Transverse colon (tissue), 4 donors: ENCODE results near the gene GSK3A. TPM values are rescaled to one million over a fixed set of nuclear protein-coding genes. Genes with fewer than 3 reads are reported as not detected.
A peak's percentile ranks its signal among the peaks of the same experiment; 100 is the strongest.

ENCODE experiments used
- DNase-seq: peaks from one replicate; pipeline ENCODE4 v3.0.0-alpha.2; 2019
- H3K27ac ChIP-seq, 4 donors: fragments of 200-600 bp; sonication (generic); 2 replicates each; pipeline ENCODE4 v1.5.1; 2016 to 2018; ENCODE audit warnings: inconsistent platforms in 4 of 4
- H3K27me3 ChIP-seq: fragments of 200-600 bp; sonication (generic); 2 replicates; pipeline ENCODE4 v1.5.1; 2017; ENCODE audit warnings: inconsistent platforms
- H3K36me3 ChIP-seq, 4 donors: fragments of 200-600 bp; sonication (generic); 2 replicates each; pipeline ENCODE4 v1.5.1; 2017 to 2019; ENCODE audit warnings: inconsistent platforms in 4 of 4
- H3K4me1 ChIP-seq, 4 donors: fragments of 200-600 bp; sonication (generic); 2 replicates each; pipeline ENCODE4 v1.5.1; 2017 to 2020; ENCODE audit warnings: inconsistent platforms in 4 of 4
- H3K4me3 ChIP-seq, 4 donors: fragments of 200-600 bp; sonication (generic); 1 replicate in 1 of 4; 2 replicates in 3 of 4; pipeline versions ENCODE4 v1.5.1 to v1.6.1; 2017 to 2019; ENCODE audit warnings: inconsistent platforms in 4 of 4
- H3K9me3 ChIP-seq, 2 donors: fragments of 200-600 bp; sonication (generic); 2 replicates each; pipeline ENCODE4 v1.5.1; 2017 to 2019; ENCODE audit warnings: inconsistent platforms in 2 of 2
- CTCF ChIP-seq, 5 experiments: fragments of 200-600 bp in 3 of 5; fragments of 450-650 bp in 2 of 5; sonication (generic) in 3 of 5; IDR thresholded peaks; 1 replicate in 2 of 5; 2 replicates in 3 of 5; pipeline ENCODE4 v1.5.1; 2016 to 2017; ENCODE audit warnings: antibody characterized with exemption in 5 of 5, inconsistent platforms in 3 of 5, mild to moderate bottlenecking in 2 of 5, moderate library complexity in 1 of 5
- EP300 ChIP-seq: sonication (generic); formaldehyde crosslinking; IDR thresholded peaks from one replicate; pipeline ENCODE4 v1.6.1; 2017; ENCODE audit warnings: antibody characterized with exemption, low read depth
- POLR2A ChIP-seq: fragments of 450-650 bp; IDR thresholded peaks from one replicate; pipeline ENCODE4 v1.6.1; 2016; ENCODE audit warnings: antibody characterized with exemption, mild to moderate bottlenecking, moderate library complexity
- POLR2AphosphoS5 ChIP-seq, 3 donors: sonication (generic); formaldehyde crosslinking; IDR thresholded peaks; one replicate each; pipeline ENCODE4 v1.6.1; 2016; ENCODE audit warnings: antibody characterized with exemption in 3 of 3
- WGBS, 2 donors: methylation state at CpG; one replicate each; pipeline ENCODE4 v1.1.5; 2018; ENCODE audit warnings: low coverage in 1 of 2; 5-methylcytosine and 5-hydroxymethylcytosine counted together
- in situ Hi-C, 4 donors: fragments of 200-750 bp; cut with MboI; loops; one replicate each; pipeline versions ENCODE4 v1.15.0 to v1.15.1; 2017; ENCODE audit warnings: low sequenced_read_pairs in 3 of 4, low pct_ligation_motif_present in 1 of 4, low pct_unique_long_range_greater_than_20kb in 1 of 4
- intact Hi-C: fragments of 100-400 bp; cut with DNase I; formaldehyde crosslinking; loops from one replicate; pipeline ENCODE4 v1.15.1; 2023; ENCODE audit warnings: low total_unique reads
- total RNA-seq, 4 donors: library from RNA; depleted of rRNA; stranded (reverse); fragments of >200 nt; gene quantifications; one replicate each; pipeline ENCODE4 v1.1.0, GENCODE V29; 2016

GSK3A gene
- total RNA-seq, 4 donors from 2014 or later: 10.7 to 46.4 (median 31.0) TPM

- peaks cover 6 to 35% (median 21%) of the 10 kb centered on the region in 4 donors for H3K4me1 ChIP-seq
- no peaks in the 10 kb centered on the region for H3K27me3 ChIP-seq
- no peak overlapping the region for H3K4me3 ChIP-seq
- H3K27ac ChIP-seq: peak overlapping the region; percentile 85 to 89 (median 86)
- peaks cover 0 to 6% of the 10 kb centered on the region in 2 donors for H3K9me3 ChIP-seq
- DNase-seq: no peak
- no peaks in the 10 kb centered on the region for H3K36me3 ChIP-seq
- TF ChIP-seq EP300 (no peak), POLR2A (no peak), POLR2AphosphoS5 (IDR thresholded peaks at IDR 0.05) (no peak), CTCF (IDR thresholded peaks at IDR 0.05) (no peak)
- in situ Hi-C loops: no loop called here
- WGBS, 2 donors: 14 to 40% methylated on average over 1 of the region's 1 CpG
- intact Hi-C loops: no loop called here
These were observed 51.1 kb downstream of the GSK3A start for GRCh38 chr19:42191330-42191729.

- H3K4me3 ChIP-seq: no peak overlapping the region
- no peaks in the 10 kb centered on the region for H3K27me3 ChIP-seq
- peaks cover 6 to 51% (median 22%) of the 10 kb centered on the region in 4 donors for H3K4me1 ChIP-seq
- H3K27ac ChIP-seq: no peak overlapping the region
- 78 to 100% methylated on average over 1 to 3 of the region's 3 CpGs for WGBS, 2 donors
- in situ Hi-C loops (loop anchor here in 1 of 4 donors (10.0 kb wide), 1 partner anchor 54 kb away; the partner anchor contains the start of gene POU2F2), intact Hi-C loops (no loop called here)
- no peak for TF ChIP-seq POLR2A
- no peak for TF ChIP-seq EP300
- no peak for TF ChIP-seq POLR2AphosphoS5 (IDR thresholded peaks at IDR 0.05)
- no peak for TF ChIP-seq CTCF (IDR thresholded peaks at IDR 0.05)
- H3K9me3 ChIP-seq: peaks cover 0 to 6% of the 10 kb centered on the region in 2 donors
- no peak for DNase-seq
- H3K36me3 ChIP-seq: no peaks in the 10 kb centered on the region
These were observed 53.3 kb downstream of the GSK3A start for GRCh38 chr19:42189133-42189532.

GRCh38 chr19:42188665-42189064 lies 53.7 kb downstream of the GSK3A start:
- 54 to 80% methylated on average over 1 of the region's 1 CpG for WGBS, 2 donors
- no peak for TF ChIP-seq CTCF (IDR thresholded peaks at IDR 0.05)
- no peak for TF ChIP-seq POLR2AphosphoS5 (IDR thresholded peaks at IDR 0.05)
- TF ChIP-seq EP300: no peak
- TF ChIP-seq POLR2A: no peak
- peaks cover 0 to 5% of the 10 kb centered on the region in 2 donors for H3K9me3 ChIP-seq
- intact Hi-C loops: no loop called here
- H3K27me3 ChIP-seq: no peaks in the 10 kb centered on the region
- no peak overlapping the region for H3K27ac ChIP-seq
- no peak overlapping the region for H3K4me3 ChIP-seq
- H3K4me1 ChIP-seq: peaks cover 6 to 48% (median 21%) of the 10 kb centered on the region in 4 donors
- in situ Hi-C loops: loop anchor here in 1 of 4 donors (10.0 kb wide), 1 partner anchor 54 kb away; the partner anchor contains the start of gene POU2F2
- no peaks in the 10 kb centered on the region for H3K36me3 ChIP-seq
- no peak for DNase-seq

- peaks cover 0 to 25% (median 3%) of the 10 kb centered on the region in 4 donors for H3K4me1 ChIP-seq
- TF ChIP-seq POLR2A (no peak), POLR2AphosphoS5 (IDR thresholded peaks at IDR 0.05) (no peak), CTCF (IDR thresholded peaks at IDR 0.05) (no peak), EP300 (no peak)
- in situ Hi-C loops: loop anchor here in 1 of 4 donors (10.0 kb wide), 1 partner anchor 50 kb away; the partner anchor contains the start of gene POU2F2
- no peaks in the 10 kb centered on the region for H3K9me3 ChIP-seq
- H3K4me3 ChIP-seq: no peak overlapping the region
- peaks cover 24% of the 10 kb centered on the region for H3K27me3 ChIP-seq
- intact Hi-C loops: loop anchor here (2.0 kb wide), 1 partner anchor 52 kb away; the partner anchor contains the start of gene POU2F2
- no peak overlapping the region for H3K27ac ChIP-seq
- no peaks in the 10 kb centered on the region for H3K36me3 ChIP-seq
- DNase-seq: no peak
These were observed 57.1 kb downstream of the GSK3A start for GRCh38 chr19:42185277-42185676.
